Choroid plexus epithelial cell (primary cell): ENCODE measurements around the gene FUS.

Experiments
- DNase-seq: peaks from one replicate; pipeline ENCODE4 v3.0.0-alpha.2; 2010; ENCODE audit warnings: low read depth
- H3K4me3 ChIP-seq: 2 replicates; pipeline ENCODE4 v1.5.1; 2011; ENCODE audit warnings: low read depth, mild to moderate bottlenecking, control low read depth, low read length, moderate library complexity
- TF ChIP-seq, protein P1 (sequence below): conservative IDR thresholded peaks from 2 replicates; pipeline ENCODE4 v1.5.1; 2011; ENCODE audit warnings: low read depth, mild to moderate bottlenecking, control low read depth, inconsistent platforms, low read length, moderate library complexity

The FUS gene

GRCh38 chr16:31179747-31180459 is at the start of gene FUS:
Gene FUS, plus strand, starts transcription at chr16:31180139. Its CDS starts 76 bp downstream, at chr16:31180215.
- peak; percentile 94 for DNase-seq
- TF ChIP-seq, protein P1, sequence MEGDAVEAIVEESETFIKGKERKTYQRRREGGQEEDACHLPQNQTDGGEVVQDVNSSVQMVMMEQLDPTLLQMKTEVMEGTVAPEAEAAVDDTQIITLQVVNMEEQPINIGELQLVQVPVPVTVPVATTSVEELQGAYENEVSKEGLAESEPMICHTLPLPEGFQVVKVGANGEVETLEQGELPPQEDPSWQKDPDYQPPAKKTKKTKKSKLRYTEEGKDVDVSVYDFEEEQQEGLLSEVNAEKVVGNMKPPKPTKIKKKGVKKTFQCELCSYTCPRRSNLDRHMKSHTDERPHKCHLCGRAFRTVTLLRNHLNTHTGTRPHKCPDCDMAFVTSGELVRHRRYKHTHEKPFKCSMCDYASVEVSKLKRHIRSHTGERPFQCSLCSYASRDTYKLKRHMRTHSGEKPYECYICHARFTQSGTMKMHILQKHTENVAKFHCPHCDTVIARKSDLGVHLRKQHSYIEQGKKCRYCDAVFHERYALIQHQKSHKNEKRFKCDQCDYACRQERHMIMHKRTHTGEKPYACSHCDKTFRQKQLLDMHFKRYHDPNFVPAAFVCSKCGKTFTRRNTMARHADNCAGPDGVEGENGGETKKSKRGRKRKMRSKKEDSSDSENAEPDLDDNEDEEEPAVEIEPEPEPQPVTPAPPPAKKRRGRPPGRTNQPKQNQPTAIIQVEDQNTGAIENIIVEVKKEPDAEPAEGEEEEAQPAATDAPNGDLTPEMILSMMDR = no peak
- H3K4me3 ChIP-seq = peak within 1 kb of the TSS; percentile 98

DNA sequence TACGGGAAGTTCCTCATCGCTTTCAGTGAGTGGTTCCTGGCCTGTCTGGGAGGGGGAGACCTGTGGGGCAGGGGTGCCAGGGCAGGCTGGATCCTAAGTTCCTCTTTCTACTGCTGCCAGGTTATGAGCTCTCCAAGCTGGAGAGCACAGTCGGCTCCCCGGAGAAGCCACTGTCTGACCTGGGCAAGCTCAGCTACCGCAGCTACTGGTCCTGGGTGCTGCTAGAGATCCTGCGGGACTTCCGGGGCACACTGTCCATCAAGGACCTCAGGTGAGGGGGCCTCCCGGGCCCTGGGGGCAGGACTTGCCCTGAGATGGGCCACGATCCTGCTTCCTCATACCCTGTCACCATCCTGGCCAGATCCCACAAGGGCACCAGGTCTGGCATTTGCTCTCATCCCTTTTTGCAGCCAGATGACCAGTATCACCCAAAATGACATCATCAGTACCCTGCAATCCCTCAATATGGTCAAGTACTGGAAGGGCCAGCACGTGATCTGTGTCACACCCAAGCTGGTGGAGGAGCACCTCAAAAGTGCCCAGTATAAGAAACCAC is 49.5 kb upstream of the FUS start:
- H3K4me3 ChIP-seq = no peak overlapping the region
- TF ChIP-seq, protein P1 = no peak
- no peak for DNase-seq

DNA sequence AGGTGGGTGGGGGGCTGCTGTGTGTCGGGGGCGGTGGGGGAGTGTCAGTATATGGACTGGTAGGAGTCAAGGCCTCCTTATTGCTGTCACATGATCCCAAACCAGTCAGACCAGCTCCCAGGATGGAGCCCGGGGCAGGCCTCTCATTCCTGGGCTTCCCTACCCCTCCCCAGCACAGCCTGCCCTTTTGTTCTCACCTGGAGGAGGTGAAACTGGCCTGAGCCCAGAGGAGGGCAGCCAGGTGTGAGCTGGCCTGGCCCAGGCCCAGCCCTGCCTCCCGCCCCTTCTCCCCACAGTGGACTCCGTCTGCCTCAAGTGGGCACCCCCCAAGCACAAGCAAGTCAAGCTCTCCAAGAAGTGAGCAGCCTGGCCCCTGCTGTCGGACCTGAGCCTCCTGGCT is 49.0 kb upstream of the FUS start:
- H3K4me3 ChIP-seq = no peak overlapping the region
- no peak for DNase-seq

DNA sequence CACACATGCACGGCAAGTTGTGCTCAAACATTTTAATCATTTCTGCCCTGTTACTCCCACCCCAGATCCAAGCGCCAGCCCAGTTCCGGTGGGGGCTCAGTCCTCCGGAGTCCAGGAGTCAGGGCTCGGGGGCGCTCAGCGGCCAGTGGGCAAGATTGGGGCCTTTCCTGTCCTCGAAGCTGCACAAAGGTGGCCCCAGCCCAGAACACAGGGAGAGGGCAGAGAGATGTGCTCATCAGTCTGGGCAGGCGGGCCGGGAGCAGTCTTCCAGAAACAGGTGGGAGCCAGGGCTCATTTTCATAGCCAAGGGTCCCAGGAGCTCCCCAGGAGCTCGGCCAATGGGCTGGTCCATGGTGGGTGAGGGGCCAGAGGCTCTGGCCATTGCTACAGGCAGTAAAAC is 48.5 kb upstream of the FUS start:
- H3K4me3 ChIP-seq = no peak overlapping the region
- no peak for DNase-seq
- TF ChIP-seq, protein P1 = no peak

More for the DNA sequence above, 49.0 kb upstream of the FUS start:
- TF ChIP-seq, protein P1 = no peak

DNA sequence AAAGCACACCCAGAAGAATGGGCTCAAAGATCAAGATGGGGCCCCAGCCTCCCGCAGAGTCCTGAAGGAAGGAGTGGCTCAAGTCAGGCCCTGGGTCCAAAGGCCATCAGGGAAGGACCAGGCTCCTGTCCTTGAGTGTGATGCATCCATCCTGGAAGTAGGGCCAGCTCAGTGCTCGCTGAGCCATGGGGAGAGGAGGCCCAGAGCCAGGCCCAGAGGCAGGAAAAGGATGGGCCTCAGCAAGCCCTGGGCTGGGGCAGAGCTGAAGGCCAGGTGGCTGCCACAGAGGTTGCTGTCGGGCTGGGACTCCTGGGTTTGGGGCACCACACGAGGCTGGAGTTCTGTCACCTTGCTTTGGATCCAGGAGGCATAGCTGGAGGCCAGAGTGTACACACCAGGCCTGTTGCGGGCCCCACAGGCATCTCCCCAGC is 48.1 kb upstream of the FUS start:
- TF ChIP-seq, protein P1 = no peak
- DNase-seq = no peak
- H3K4me3 ChIP-seq = no peak overlapping the region

- no peak overlapping the region for H3K4me3 ChIP-seq
- no peak for DNase-seq
- TF ChIP-seq, protein P1 = no peak
Observed at GRCh38 chr16:31132303-31132979, 47.5 kb upstream of the FUS start.
